HG03175 (cell line): ENCODE measurements around the gene TBC1D7.

ENCODE experiments used
- ATAC-seq: cut with Tn5 transposase; IDR thresholded peaks from one replicate; pipeline ENCODE4 v1.9.1; 2021; ENCODE audit warnings: mild to moderate bottlenecking, moderate library complexity; ENCODE audit not compliant: unreplicated experiment

The TBC1D7 gene

DNA sequence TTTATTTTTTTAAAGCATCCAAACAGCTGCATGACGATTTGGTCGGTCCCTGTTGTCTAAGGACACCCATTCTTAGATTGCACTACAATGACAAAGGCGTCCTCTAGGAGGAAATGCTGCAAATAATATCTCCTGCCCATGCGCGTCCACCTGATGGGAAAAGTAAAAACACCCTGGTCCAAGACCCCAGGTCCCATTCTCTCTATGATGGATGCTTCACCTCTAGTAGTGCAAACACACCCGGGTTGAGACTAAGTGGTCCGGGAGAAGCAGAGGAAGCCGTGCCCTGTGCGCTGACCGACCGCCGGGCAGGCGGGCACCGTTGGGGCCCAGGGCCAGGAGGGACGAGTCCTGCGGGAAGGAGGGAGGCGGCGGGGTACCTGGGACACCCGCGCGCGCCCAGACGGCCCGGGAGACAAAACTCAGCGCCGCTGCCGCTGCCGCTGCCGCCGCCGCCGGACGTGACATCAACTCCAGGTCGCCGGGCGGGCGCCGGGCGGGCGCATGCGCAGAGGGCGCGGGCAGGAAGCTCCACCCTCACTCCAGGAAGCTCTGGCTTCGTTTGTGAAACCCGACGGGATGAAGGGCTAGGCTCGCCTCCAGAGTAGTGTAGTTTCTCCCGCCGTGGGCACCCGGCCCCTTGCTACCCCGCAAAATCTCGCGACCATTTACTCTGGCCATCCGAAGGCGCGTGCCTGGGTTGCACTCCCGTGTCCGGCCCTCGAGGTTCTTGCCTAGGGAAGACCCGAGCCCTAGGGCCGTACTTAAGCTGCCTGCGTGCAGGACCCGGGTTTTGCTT lies at the start of gene TBC1D7:
Gene TBC1D7, minus strand, starts transcription at position 462 of the 799 bp plus-strand sequence. CDS start 1,639 bp downstream, outside the sequence.
- ATAC-seq, result peak; percentile 85

DNA sequence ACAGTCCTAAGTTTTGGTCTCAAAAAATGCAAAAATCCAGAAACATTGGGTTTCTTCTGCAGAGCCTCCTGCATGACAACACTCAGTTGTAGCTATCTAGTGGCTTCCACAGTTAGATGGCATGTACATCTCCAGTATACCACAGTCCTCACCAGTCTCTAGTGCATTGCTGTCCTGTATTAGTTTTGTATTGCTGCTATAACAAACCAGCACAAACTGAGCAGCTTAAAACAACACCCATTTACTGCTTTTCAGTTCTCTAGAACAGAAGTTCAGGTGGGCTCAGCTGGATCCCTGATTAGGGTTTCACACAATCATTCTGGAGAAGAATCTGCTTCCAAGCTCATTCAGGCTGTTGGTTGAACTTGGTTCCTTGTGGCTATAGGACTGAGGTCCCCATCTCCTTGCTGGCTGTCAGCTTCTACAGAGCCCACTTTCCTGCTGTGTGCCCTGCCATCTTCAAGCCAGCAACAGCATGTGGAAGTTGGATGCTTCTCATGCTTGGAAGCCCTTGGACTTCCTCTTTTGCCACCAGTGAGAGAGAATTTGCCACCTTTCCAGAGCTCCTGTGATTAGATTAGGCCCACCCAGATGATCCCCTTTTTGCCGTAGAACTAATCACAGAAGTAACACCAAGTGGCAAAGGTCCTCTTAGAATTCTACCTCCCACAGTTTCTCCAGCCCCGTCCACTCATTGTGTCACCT lies 48.9 kb upstream of the TBC1D7 start:
- ATAC-seq, result no peak

DNA sequence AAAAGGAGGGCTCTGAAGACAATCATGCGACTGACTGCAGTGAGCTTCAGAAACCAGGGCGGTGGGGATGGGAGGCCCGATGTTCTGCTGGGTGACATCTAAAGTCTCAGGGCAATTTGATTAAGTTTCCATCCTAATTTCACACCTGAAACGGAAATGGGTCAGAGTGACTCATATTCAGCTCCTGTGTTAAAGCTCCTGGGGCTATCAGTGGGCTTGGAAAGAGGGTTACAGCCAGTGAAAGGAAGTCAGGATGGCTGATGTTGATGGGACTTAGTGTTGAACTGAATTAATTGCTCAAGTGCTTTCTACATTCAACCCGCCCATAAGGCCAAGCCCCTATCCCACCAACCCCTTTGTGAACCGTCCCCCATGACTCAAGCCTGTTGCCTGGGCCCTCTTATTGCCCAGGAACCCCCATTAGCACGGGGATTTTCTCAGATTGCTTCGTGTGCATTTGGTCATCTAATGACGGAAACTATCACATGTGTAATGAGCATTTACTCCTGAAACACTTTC lies 47.1 kb upstream of the TBC1D7 start:
- peak; percentile 79 for ATAC-seq

- ATAC-seq, result no peak
Measured at GRCh38 chr6:13373919-13374318, 45.6 kb upstream of the TBC1D7 start.

- no peak for ATAC-seq
Measured at GRCh38 chr6:13373488-13373886, 45.1 kb upstream of the TBC1D7 start.

GRCh38 chr6:13372688-13373487 lies 44.6 kb upstream of the TBC1D7 start:
- no peak for ATAC-seq

GRCh38 chr6:13372076-13372475 lies 43.7 kb upstream of the TBC1D7 start:
- no peak for ATAC-seq

- no peak for ATAC-seq
Measured at GRCh38 chr6:13371421-13372072, 43.2 kb upstream of the TBC1D7 start.

DNA sequence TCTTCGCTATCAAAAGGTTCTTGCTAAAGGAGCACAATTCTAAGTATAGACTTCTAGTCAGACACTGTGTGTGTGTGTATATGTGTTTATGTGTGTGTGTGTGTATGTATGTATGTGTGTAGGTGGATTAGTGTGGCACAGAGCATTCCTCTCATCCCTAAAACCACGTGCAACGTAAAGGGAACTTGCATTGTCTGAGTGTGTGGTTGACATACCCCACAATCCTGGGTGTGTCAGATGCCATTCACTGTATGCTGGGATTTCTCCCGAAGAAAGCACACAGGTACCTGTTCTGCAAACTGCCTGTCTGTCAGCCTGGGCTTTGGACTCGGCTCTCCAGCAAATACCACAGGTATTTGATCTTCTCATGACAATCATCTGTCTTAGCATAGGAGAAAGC lies 42.3 kb upstream of the TBC1D7 start:
- no peak for ATAC-seq

GRCh38 chr6:13369591-13369990 lies 41.3 kb upstream of the TBC1D7 start:
- no peak for ATAC-seq

- ATAC-seq, result no peak
Measured at GRCh38 chr6:13368731-13369115, 40.4 kb upstream of the TBC1D7 start.

GRCh38 chr6:13368079-13368730 lies 39.9 kb upstream of the TBC1D7 start:
- no peak for ATAC-seq

- ATAC-seq, result no peak
Measured at GRCh38 chr6:13367396-13367795, 39.1 kb upstream of the TBC1D7 start.

DNA sequence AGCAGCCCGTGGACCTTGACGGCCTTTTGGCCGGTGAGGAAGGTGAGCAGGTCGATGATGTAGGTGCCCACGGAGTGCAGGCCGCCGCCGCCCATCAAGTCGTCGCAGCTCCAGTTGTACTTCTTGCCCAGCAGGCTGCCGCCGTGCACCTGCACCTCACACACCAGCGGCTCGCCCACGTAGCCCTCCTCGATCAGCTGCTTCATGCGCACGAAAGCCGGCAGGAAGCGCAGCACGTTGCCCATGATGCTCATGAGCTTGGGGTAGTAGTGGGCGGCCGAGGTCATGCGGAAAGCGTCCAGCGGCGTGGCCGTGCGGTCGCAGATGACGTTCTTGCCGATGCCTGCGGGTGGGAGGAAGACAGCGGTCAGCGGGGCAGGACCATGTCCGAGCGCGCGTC lies 37.0 kb upstream of the TBC1D7 start:
- no peak for ATAC-seq

GRCh38 chr6:13364842-13365241 lies 36.5 kb upstream of the TBC1D7 start:
- ATAC-seq, result no peak

DNA sequence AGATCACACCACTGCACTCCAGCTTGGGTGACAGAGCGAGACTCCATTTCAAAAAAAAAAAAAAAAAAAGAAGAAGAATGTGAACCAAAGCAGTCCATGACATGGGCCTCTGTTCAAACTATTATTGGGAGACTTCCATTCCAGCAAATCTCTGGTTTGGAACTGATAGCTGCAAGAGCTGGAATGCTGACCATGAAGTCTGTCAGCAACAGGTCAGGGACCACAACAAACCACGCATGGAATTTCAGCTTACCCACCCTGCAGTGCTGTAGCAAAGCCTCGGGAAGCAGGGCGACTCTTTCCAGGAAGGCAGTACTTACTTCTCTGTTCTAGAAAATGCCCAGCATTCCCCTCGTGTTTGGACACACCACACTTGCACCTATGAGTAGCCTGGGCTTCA lies 34.1 kb upstream of the TBC1D7 start:
- no peak for ATAC-seq

GRCh38 chr6:13360671-13361540 lies 32.6 kb upstream of the TBC1D7 start:
- ATAC-seq, result no peak

- ATAC-seq, result no peak
Measured at GRCh38 chr6:13359287-13359686, 30.9 kb upstream of the TBC1D7 start.

- no peak for ATAC-seq
Measured at GRCh38 chr6:13358511-13358910, 30.2 kb upstream of the TBC1D7 start.
